Right lung (tissue), 5 donors: ENCODE results near the gene C3orf22. TPM values are rescaled to one million over a fixed set of nuclear protein-coding genes. Genes with fewer than 3 reads are reported as not detected.

Experiments used
- DNase-seq, 2 donors: peaks; one replicate each; pipeline ENCODE4 v3.0.0-alpha.2; 2013
- polyA plus RNA-seq, 5 donors: library from polyadenylated mRNA; unstranded; fragments of 120-200 nt; gene quantifications; one replicate each; pipeline versions ENCODE4 v1.2.1 to v1.2.3, GENCODE V29; 2013; ENCODE audit warnings: inconsistent platforms in 1 of 5, low replicate concordance in 1 of 5; ENCODE audit not compliant: insufficient read length in 5 of 5, insufficient read depth in 1 of 5

Gene C3orf22
- polyA plus RNA-seq, 5 donors: 0.06 to 0.15 (median 0.14) TPM; not detected in 2

DNA sequence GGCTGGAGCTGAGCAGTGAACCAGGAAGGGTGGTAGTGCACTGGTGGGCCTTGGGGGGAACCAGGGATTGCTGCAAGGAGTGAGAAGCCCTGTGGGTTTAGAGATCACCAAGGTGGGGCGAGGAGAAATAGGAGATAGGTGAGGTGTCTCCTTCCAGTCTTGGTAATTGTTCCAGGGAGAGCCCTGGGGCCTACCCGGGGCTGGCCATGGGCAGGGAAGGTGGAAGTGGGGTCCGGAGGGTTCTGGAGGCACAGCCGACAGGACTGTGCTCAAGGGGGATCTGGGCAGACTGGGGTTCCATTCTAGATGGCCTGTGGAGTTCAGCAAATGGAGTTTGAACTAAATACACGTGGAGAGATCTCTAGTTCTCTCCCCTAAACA, 30.3 kb downstream of the C3orf22 start:
- no peak for DNase-seq

DNA sequence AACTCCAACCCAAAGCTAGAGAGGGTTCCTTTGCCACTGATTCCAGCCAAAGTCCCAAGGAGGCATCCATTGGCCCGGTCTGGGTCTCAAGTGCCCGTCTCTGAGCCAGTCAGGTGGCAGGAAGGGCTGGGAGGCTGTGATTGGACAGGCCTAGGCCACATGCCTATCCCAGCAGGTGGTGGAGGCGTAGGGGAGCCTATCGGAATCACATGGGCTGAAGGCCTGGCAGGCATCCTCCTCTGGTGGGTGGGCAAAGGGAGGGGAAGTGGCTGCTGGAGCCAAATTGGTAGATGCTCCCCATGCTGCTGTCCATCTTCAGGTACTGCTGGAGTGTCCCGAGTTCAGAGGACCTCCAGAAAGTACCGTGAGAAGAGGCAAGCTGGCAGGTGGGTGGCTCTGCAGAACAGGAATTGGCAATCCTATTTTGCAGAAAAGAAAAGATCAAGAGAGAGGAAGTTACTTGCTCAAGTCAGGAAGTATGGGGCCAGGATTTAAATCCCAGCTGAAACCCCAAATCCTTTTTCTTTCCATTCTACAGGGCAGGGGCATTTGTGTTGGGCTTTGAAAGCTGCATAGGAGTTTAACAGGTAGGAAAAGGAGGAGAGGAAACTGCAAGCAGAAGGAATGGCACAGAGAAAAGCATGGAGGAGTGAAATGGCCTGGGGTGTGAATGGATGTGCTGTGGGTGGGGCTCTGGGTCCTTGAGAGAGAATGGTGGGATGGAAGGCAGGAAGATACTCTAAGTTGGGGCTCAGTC, 31.1 kb downstream of the C3orf22 start:
- no peak for DNase-seq

DNA sequence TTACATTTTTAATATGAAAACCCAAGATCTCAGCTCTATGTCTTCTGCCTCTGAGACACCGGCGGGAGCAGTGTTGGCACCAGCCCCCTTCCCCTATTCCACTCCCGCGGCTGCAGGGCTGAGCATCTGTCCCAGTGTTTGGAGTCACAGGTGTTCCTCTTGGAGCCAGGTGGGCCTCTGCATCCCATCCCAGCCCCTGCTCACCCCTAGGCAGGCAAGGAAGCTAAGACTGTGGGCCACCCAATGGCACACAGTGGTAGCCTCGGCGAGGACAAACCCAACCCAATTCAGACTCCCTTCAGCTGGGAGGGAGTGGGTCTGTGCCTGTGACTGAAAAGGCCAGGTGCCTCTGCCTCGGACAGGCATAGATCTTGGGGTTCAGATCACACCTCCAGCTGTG, 31.7 kb downstream of the C3orf22 start:
- no peak for DNase-seq

DNA sequence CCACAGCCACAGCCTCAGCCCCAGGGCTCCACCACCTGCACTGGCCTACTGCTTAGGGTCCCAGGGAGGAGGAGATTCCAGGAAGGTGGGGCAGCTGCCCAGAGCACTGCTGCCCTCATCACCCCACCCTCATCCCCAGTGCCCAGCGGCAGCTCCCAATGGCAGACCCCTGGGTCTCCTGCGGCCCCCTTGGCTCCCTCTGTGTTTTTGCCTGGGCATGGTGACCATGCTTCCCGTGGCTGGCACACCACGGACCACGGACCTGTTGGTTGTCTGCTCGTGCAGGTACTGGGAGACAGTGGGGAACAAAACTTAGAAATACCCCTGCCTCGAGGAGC, 32.1 kb downstream of the C3orf22 start:
- DNase-seq: no peak

DNA sequence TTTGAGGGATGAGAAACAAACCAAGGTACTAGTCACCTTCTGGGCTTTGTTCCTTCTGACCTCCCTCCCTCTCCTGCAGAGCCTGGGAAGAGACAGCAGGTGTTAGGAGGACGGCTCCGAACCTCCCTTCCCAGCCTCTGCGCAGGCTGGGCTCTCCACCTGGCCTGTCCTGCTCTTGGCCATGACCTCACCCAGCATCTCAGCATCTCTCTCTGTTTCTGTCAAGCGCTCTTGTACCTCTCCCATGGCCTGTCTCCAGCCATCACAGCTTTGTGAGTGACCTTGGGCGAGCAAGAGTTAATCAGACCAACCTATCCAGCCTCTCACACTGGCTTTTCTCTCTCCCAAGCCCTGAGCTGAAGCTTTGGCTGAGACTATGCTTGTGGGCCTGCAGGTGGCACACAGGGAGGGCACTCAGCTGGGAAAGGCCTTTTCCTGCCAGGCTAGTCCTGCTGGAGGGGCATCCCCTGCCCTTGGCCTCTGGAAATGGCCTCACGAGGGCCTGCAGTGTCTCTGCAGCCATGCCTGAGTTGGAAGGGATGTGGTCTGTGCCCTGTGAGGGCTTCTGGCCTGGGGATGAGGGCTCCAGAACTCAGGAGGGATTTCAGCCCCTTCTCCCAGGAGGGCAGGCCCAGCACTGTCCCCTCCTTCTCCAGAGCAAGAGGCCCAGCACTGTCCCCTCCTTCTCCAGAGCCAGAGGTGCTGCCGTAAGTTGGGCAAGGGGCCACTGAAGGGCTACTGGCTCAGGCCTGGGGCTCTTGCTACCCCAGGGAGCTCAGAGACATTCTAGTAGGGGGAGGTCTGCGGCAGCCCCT, 32.7 kb downstream of the C3orf22 start:
- DNase-seq: no peak

DNA sequence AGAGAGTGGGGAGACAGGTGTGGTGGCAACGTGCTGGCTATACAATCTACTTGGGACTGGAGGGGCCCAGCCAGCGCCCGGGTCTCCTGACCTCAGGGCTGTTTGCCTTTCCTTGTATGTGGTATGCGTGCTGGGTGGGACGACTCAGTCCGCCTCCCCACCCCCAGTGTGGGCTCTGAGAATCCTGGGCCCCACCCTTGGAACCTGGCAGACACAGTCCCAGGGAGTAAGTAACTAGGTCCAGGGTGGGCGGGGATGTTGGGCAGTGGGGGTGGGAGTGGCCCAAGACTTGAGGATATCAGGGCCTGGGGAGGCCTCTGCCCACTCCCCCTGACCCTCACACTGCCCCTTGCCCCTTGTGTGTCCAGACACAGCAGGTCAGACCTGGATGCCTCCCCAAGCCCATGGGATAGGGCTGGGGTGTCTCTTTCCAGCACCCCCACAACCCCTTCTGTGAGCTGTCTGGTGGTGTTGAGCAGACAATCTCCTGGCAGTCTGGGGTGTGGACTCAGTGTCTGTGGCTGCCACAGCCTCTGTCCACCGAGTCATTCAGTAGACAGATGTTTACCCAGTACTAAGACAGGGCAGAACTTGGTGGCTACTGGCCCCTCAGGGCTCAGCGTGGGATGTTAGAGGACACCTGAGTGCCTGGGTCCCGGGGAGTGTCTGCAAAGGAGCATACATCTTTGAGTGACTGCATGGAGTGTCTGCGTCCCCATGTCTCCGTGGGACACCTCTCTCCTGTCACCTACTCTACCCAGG, 33.5 kb downstream of the C3orf22 start:
- no peak for DNase-seq

DNA sequence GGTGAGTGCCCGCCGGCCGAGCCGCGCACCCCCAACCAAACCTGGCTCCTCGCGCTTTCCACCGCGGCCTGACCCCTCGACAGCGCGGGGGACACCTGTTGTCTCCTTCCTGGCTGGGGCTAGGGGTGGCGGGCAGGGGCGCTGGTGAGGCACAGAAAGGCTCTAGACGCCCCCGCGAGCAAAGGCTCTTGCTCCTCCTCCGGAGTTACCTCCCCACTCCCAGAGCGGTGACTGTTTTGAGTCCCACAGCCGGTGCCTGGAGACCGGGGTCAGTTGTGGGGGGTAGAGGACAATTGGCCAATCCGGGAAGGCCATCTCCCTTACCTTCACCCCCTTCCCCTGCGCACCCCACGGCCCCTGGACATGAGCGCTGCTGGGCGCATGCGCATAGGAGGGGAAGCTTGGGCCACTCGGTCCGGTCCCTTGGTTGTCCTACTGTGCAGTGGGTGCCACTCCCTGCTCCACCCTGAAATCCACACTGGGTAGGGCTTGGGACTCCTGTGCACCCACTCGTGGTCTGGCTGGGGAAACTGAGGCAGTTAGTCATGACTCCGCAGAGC, 34.2 kb downstream of the C3orf22 start:
- DNase-seq: no peak

DNA sequence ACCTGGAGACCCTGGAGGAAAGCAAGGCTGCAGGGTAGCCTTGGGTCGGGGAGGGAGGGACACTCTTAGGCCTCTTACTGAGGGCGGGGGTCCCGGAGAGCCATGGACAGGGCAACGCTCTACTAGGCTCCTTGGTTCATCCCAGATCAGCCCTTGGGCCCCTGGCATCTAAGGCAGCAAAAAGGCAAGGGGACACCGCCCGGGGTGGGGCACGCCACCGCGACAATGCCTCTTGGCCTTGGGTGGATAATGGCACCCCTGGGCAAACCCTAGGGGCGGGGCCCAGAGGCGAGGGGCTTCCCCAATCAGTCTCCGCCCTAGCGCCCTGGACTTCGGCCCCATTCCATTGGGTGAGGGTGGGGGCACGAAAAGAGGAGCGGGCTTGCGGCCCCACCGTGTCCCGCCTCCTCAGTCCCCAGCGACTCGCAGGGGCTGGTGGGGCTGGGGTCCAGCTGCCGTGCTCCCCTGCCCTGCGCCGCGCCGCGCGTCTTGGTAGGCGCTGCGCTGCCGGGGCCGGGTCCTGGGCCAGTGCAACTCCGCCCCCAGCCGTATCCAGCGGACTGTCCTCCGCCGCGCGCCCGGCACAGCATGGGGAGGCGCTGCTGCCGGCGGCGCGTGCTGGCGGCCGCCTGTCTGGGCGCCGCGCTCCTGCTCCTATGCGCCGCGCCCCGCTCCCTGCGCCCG, 34.8 kb downstream of the C3orf22 start, which contains the start of gene CHST13:
Gene CHST13, plus strand, starts transcription at position 411 of the 684 bp plus-strand sequence. Its CDS starts 178 bp downstream, at position 589.
- peak in 1 of 2 donors; percentile 19 for DNase-seq

DNA sequence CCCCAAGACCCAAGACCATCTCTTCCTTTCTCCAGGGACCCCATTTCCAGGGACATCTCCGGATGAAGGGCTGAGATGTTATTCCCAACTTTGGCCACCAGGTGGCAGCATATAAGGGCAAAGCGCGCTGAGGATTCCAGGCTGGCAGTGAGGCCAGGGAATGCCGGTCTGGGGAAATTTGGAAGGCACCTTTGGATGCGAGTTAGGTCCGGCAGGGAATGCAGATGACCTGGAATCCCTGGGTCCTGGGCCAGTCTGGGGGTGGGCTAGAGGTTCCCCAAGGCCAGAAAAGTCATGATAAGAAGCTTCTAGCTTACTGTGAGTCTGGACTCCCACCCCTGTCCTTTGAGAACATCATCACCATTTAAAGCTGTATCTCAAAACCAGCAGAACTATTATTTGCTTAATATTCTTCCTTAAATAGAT, 36.4 kb downstream of the C3orf22 start:
- DNase-seq: peak in 1 of 2 donors; percentile 45

DNA sequence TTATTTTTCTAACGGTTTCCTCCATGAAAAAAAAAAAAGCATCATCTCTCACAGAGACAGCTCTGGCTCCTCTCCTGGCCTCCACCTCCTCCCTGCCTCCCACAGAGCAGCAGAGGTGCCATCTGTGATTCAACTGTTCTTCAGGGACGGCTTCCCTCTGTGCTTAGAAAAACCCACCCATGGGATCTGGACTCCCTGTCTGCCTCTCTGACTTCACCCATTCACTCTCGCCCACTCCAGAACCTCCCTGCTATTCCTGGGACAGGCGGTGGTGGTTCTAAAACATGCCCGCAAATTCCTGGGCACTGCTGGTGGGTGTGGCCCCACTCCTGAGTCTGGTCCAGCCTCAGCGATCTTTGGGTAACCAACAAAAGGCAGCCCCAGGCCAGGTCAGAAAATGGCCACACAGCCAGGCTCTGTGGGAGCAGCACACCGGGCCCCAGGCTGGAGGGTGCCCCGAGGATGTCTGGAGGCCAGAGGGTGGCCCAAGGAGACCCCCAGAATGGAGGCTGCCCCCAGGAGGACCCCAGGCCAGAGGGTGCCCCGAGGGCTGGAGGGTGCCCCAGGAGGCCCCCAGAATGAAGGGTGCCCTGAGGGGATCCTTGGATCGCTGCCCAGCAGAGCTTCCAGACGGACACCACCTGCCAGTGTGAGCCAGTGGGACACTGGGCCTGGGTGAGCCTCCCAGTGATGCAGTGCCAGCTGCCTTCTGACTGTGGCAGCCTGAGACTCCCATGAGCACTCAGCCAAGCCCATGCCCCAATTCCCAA, 37.4 kb downstream of the C3orf22 start:
- no peak for DNase-seq

DNA sequence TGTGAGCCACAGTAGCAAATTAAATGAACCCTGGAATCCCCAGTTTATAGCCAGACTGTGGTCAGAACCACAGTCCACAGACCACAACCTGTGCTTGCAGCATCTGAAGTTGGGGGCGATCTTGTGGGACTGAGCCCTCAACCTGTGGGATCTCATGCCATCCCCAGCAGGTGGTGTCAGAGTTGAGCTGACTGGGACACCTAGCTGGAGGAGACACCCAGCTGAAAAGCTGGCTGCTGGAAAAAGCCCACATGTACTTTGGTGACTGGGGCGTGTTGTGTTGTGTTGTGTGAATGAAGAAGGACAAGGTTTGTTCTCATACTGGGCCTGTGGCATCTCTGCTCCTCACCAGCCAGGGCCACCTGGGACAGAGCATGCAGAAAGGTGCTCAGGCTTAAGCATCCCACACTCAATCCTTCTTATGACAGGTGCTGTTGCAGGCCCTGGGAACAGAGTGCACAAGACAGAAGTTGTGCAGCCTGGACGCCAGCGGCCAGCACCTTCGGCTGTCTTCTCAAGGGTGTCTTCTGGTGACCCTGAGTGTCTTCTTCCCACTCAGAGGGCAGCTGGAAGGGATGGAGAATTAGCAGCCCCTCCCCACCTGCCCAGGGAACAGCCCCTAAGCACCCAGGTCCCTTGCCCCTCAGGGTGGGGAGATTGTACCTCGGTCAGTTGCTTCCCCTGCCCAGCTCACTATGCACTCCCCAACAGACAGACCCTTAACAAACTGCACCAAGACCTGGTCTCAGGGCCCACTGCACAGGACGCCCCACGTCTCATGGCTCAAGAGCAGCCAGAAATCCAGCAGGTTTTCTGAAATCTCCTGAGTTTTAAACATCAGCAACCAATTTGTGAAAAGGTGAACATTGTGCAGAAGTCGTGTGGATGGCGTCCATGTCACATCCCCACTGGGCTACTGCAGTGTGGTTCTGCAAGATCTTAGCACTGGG, 39.0 kb downstream of the C3orf22 start:
- no peak for DNase-seq

DNA sequence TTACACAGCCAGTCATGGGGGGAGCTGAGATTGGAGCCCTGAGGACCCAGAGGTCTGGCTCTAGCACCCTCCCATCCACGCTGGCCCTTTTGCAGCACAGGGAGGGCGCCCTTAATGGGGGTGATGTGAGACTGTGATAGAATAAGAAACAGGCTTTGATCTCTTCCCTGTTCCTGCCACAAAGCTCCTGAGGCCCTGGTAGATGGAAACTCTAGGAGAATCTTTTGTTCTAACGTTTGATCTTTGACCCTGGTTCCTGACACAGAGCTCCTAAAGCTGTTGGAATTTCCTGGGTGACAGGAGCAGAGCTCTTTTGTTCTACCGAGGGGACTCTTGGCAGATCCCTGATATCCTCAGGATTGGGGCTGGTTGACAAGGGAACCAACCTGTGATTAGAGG, 40.0 kb downstream of the C3orf22 start:
- no peak for DNase-seq

DNA sequence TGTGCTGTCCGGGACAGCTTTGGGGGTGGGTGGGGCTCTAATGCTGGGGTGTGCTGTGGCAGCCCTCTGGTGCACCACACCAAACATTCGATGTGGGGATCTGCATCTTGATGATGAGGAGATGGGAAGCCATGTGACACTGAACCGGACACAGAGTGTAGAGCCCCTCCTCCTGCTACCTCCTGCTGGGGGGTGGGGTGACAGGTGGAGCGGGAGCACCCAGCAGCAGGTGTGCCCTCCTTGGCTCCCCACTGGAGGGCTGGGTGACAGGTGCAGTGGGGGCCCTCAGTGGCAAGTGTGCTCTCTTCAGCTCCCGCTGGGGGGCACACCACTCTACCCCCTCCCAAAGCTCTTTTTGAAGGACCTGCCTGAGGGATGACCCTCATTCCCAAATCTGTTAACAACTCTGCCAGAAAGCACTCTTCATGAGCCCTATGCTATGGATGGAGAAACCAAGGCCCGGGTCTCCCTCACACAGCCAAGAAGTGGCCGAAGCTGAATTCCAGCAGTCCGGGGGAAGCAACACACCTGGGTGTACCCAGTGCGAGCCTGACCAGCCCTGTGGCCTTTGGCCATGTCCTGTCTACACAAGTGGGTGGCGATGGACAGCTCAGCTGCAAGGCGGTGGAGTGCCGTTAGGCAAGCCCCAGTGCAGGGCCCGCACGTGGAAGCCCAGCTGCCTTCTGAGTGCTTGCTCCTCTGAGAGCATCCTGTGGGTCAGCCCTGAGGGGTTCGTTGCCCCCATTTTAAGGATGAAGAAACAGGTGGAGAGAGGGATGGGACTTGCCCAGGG, 40.5 kb downstream of the C3orf22 start:
- DNase-seq: no peak

DNA sequence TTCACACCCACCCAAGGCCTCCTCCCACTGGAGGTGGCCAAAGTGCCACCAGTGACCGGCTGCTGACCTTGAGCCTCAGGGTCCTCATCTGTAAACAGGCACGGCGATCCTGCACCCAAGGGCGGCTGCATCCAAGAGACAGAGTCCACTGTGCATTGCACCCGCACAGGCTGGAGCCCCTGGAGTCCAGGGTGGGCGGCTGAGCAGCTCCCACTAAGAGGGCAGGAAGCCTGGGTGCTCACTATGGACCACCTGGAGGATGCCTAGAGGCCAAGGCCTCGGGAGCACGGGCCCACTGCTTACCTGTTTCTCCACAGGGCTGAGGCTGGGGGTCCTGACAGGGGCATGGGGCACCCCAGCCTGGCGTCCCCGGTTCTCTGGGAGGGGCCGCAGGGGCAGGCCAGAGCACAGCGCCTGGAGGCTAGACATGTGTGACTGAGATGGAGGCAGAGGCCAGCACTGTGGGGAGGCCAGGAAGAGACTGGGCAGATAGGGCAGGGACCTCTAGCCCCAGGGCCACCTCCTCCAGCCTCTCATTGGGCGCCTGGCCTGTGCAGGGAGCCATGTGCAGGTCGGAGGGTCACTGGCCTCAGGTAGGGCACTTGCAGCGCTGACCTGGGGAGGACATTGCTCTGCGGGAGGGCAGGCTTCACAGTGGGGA, 41.3 kb downstream of the C3orf22 start, which contains the start of gene UROC1:
Gene UROC1, minus strand, starts transcription at position 483 of the 661 bp plus-strand sequence. Its CDS starts 54 bp downstream, at position 429.
- DNase-seq: no peak

DNA sequence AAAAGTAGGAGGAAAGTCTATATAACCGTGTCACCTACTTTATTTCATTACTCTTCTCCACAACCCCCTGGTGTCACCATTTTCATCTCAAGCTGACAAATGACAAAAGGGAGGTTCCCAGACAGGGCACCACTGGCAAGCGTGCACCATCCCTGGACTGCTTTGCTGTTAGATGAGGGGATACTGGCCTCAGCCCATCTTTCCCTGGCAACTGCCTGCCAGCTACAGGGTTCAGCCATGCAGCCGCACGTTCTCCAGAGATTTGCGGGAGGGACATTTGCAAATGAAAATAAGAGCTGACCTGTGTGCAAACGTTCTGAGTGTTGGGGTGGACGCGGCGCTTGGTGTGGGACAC, 41.8 kb downstream of the C3orf22 start:
- DNase-seq: no peak

DNA sequence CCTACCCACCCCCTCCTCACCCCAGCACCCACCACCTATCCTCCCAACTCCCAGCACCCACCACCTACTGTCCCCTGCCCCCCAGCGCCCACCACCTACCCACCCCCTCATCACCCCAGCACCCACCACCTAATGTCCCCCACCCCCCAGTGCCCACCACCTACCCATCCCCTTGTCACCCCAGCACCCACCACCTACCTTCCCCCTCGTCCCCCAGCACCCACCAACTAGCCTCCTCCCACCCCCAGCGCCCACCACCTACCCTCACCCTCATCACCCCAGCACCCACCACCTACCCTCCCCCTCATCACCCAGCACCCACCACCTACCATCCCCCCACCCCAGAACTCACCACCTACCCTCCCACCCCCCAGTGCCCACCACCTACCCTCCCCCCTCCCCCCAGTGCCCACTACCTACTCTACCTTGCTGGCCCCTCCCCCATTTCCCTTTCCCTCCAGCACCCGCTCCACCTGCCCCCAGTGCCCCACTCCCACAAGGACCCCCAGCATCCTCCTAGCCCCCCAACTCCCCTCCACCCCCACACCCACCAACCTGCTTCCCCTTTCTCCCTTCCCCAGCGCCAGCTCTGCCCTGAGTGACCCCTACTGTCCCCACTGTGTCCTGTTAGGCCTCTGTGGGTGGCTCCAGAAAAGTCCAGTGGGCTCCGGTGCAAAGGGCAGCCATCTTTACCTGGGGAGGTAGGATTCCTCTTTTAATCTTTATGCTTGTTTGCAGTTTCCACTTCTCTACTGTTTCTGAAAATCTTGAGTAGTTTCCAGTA, 42.4 kb downstream of the C3orf22 start:
- DNase-seq: no peak

DNA sequence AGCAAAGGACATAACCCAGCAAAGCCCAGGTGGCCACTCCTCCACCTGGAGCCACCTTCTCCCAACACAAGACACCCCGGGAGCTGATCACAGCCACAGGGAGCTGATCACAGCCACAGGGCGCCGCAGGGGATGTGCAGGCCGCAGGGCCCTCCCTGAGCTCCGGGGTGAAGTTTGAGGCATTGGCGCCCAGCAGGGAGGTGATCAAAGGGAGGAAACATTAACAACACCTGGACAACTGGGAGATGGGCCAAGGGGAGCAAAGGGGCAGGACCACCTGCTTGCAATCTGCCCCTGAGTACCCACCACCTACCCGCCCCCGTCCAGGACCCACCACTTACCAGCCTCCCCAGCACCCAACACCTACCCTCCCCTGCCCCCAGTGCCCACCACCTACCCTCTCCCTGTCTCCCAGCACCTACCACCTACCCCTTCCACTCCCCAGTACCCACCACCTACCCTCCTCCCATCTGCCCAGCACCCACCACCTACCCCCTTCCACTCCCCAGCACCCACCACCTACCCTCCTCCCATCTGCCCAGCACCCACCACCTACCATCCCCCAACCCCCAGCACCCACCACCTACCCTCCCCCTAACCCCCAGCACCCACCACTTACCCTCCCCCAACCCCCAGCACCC, 43.5 kb downstream of the C3orf22 start:
- no peak for DNase-seq
